HL-60 (cell line): ENCODE data around the gene PLEKHJ1.

Source experiments
- DNase-seq, 2 experiments: peaks; one replicate each; pipeline ENCODE4 v3.0.0-alpha.2; 2010 to 2020; ENCODE audit warnings: low read depth in 1 of 2, low spot score in 1 of 2
- H3K27ac ChIP-seq: fragments of 250-450 bp; sonication (Bioruptor Pico); replicated peaks from 2 replicates; pipeline ENCODE4 v1.5.1; 2020; ENCODE audit warnings: mild to moderate bottlenecking, moderate library complexity
- H3K27me3 ChIP-seq: fragments of 250-450 bp; sonication (Bioruptor Pico); 2 replicates; pipeline ENCODE4 v1.5.1; 2021; ENCODE audit warnings: mild to moderate bottlenecking, moderate library complexity; ENCODE audit not compliant: insufficient read depth, poor library complexity, severe bottlenecking
- H3K4me3 ChIP-seq: replicated peaks from 2 replicates; pipeline ENCODE4 v1.5.1; 2011; ENCODE audit warnings: mild to moderate bottlenecking, control low read depth, low read length; ENCODE audit not compliant: insufficient read depth
- GABPA ChIP-seq: IDR thresholded peaks from 2 replicates; pipeline ENCODE4 v1.6.1; 2012; ENCODE audit warnings: low read depth
- POLR2AphosphoS5 ChIP-seq: IDR thresholded peaks from 2 replicates; pipeline ENCODE4 v1.6.1; 2012; ENCODE audit warnings: low read depth
- SPI1 ChIP-seq: IDR thresholded peaks from 2 replicates; pipeline ENCODE4 v1.6.1; 2012; ENCODE audit warnings: low read depth, mild to moderate bottlenecking, borderline replicate concordance
- TF ChIP-seq, protein P1 (sequence below): IDR thresholded peaks from 2 replicates; pipeline ENCODE4 v1.6.1; 2012; ENCODE audit warnings: low read depth; ENCODE audit not compliant: insufficient replicate concordance
- TF ChIP-seq, protein P2 (sequence below): IDR thresholded peaks from one replicate; pipeline ENCODE4 v1.5.1; 2011; ENCODE audit warnings: low read length, control low read depth, inconsistent platforms; ENCODE audit not compliant: insufficient read depth

The PLEKHJ1 gene

DNA sequence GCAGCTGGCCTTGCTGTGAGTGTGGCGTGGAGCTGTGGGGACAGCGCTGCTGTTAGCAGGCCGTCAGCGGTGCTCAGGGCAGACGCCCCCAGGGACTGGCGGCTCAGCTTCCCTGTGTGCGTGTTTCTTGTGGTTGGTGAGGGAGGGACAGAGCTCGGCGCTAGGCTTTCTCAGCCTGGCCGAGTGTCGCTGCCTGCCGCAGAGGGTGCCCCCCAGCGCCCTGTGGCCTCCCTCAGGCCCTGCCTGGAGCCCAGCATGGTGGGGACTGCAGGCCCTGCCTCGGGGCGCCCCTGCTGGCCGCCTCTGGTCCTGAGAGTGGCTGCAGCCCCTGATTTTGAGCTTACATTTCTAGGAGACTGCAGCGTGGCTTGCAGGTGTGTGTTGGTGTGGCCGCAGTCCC is 36.9 kb downstream of the PLEKHJ1 start:
- DNase-seq: no peak
- no peaks in the 10 kb centered on the region for H3K27me3 ChIP-seq
- H3K27ac ChIP-seq: no peak overlapping the region
- H3K4me3 ChIP-seq: no peak overlapping the region
- TF ChIP-seq, protein P1, sequence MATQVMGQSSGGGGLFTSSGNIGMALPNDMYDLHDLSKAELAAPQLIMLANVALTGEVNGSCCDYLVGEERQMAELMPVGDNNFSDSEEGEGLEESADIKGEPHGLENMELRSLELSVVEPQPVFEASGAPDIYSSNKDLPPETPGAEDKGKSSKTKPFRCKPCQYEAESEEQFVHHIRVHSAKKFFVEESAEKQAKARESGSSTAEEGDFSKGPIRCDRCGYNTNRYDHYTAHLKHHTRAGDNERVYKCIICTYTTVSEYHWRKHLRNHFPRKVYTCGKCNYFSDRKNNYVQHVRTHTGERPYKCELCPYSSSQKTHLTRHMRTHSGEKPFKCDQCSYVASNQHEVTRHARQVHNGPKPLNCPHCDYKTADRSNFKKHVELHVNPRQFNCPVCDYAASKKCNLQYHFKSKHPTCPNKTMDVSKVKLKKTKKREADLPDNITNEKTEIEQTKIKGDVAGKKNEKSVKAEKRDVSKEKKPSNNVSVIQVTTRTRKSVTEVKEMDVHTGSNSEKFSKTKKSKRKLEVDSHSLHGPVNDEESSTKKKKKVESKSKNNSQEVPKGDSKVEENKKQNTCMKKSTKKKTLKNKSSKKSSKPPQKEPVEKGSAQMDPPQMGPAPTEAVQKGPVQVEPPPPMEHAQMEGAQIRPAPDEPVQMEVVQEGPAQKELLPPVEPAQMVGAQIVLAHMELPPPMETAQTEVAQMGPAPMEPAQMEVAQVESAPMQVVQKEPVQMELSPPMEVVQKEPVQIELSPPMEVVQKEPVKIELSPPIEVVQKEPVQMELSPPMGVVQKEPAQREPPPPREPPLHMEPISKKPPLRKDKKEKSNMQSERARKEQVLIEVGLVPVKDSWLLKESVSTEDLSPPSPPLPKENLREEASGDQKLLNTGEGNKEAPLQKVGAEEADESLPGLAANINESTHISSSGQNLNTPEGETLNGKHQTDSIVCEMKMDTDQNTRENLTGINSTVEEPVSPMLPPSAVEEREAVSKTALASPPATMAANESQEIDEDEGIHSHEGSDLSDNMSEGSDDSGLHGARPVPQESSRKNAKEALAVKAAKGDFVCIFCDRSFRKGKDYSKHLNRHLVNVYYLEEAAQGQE: no peak
- TF ChIP-seq SPI1 (no peak), POLR2AphosphoS5 (no peak), GABPA (no peak)
- TF ChIP-seq, protein P2, sequence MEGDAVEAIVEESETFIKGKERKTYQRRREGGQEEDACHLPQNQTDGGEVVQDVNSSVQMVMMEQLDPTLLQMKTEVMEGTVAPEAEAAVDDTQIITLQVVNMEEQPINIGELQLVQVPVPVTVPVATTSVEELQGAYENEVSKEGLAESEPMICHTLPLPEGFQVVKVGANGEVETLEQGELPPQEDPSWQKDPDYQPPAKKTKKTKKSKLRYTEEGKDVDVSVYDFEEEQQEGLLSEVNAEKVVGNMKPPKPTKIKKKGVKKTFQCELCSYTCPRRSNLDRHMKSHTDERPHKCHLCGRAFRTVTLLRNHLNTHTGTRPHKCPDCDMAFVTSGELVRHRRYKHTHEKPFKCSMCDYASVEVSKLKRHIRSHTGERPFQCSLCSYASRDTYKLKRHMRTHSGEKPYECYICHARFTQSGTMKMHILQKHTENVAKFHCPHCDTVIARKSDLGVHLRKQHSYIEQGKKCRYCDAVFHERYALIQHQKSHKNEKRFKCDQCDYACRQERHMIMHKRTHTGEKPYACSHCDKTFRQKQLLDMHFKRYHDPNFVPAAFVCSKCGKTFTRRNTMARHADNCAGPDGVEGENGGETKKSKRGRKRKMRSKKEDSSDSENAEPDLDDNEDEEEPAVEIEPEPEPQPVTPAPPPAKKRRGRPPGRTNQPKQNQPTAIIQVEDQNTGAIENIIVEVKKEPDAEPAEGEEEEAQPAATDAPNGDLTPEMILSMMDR: no peak

DNA sequence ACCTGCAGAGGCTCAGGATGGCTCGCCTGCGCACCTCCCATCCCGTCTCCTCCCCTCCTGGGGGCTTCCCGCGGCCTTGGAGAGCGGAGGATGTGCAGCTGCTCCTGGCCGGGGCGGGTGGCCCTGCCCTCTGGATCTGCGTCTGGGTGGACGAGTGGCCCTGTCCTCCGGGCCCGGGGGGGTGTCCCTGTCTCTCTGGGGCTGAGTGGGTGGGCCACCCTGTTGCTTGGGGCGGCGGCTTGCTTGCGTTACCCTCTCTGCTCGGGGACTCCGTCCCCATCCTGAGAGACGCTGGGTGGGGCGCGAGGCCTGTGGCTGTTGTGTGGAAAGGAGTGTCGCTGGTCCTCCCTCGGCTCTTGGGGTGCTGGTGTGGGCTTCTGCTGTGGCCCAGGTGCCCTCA is 37.8 kb downstream of the PLEKHJ1 start:
- DNase-seq: no peak
- TF ChIP-seq GABPA: no peak
- no peak for TF ChIP-seq POLR2AphosphoS5
- TF ChIP-seq, protein P1: no peak
- TF ChIP-seq, protein P2: no peak
- TF ChIP-seq SPI1: no peak
- Histone ChIP-seq H3K27me3 (no peaks in the 10 kb centered on the region), H3K27ac (no peak overlapping the region), H3K4me3 (no peak overlapping the region)

DNA sequence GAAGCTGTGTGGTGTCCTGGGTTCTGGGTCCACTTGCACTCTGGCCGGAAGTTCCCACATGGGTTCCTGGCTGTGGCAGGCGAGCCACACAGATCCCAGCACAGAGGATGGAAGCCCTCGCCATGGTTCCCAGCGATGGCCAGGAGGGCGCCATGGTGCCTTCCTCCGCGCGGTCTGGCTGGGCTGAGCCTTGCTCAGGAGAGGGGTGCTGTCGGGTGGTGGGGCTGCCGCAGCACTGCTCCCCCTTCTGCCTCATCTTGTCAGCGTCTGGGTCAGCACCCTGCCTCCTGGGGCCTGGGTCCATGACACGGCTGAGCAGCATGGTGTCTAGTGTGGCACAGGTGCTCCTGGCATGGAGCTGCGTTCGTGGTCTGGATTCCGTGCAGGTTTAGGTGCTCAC is 38.9 kb downstream of the PLEKHJ1 start:
- Histone ChIP-seq H3K27ac (no peak overlapping the region), H3K27me3 (no peaks in the 10 kb centered on the region), H3K4me3 (no peak overlapping the region)
- DNase-seq: no peak
- TF ChIP-seq, protein P2: no peak
- TF ChIP-seq POLR2AphosphoS5 (no peak), SPI1 (no peak), GABPA (no peak)
- TF ChIP-seq, protein P1: no peak
